Testis (tissue), 3 donors: ENCODE measurements around the gene ERRFI1. TPM values are rescaled to one million over a fixed set of nuclear protein-coding genes. Genes with fewer than 3 reads are reported as not detected.

Experiments used
- DNase-seq: peaks from one replicate; pipeline ENCODE4 v3.0.0-alpha.2; 2019
- H3K27ac ChIP-seq, 2 donors: fragments of 200-600 bp; sonication (generic); one replicate each; pipeline ENCODE4 v1.5.1; 2019
- H3K27me3 ChIP-seq: fragments of 200-600 bp; sonication (generic); one replicate; pipeline ENCODE4 v1.5.1; 2019
- H3K36me3 ChIP-seq: fragments of 200-600 bp; sonication (generic); one replicate; pipeline ENCODE4 v1.5.1; 2017; ENCODE audit warnings: low read depth; ENCODE audit errors: missing control alignments
- H3K4me1 ChIP-seq: fragments of 200-600 bp; sonication (generic); one replicate; pipeline ENCODE4 v1.5.1; 2019
- H3K4me3 ChIP-seq, 2 donors: fragments of 200-600 bp; sonication (generic); one replicate each; pipeline ENCODE4 v1.5.1; 2017 to 2019
- H3K9me3 ChIP-seq: fragments of 200-600 bp; sonication (generic); one replicate; pipeline ENCODE4 v1.5.1; 2017
- CTCF ChIP-seq, 3 experiments: fragments of 450-650 bp in 2 of 3; fragments of 200-600 bp in 1 of 3; sonication (generic) in 1 of 3; IDR thresholded peaks; one replicate each; pipeline ENCODE4 v1.5.1; 2016 to 2019; ENCODE audit warnings: antibody characterized with exemption in 3 of 3, mild to moderate bottlenecking in 2 of 3, moderate library complexity in 1 of 3
- POLR2A ChIP-seq: fragments of 450-650 bp; IDR thresholded peaks from one replicate; pipeline ENCODE4 v1.6.1; 2017; ENCODE audit warnings: antibody characterized with exemption, mild to moderate bottlenecking, moderate library complexity
- WGBS, 2 donors: methylation state at CpG; one replicate each; pipeline ENCODE4 v1.1.5; 2018; 5-methylcytosine and 5-hydroxymethylcytosine counted together
- intact Hi-C: fragments of 100-400 bp; cut with DNase I; formaldehyde crosslinking; loops from one replicate; pipeline ENCODE4 v1.15.1; 2023; ENCODE audit warnings: low total_unique reads
- polyA plus RNA-seq: library from polyadenylated mRNA; stranded (reverse); fragments of 350-450 nt; fragmentation: Illumina TruSeq; extraction: RNeasy Lipid Tissue Mini Kit (QIAGEN cat#74804); gene quantifications from one replicate; pipeline ENCODE4 v1.2.3, GENCODE V29; 2014; ENCODE audit warnings: low read depth, low replicate concordance; ENCODE audit not compliant: insufficient read depth
- total RNA-seq, 2 donors: library from RNA; depleted of rRNA; stranded (reverse); fragments of >200 nt; gene quantifications; one replicate each; pipeline ENCODE4 v1.2.3, GENCODE V29; 2016

ERRFI1 gene
- total and polyA plus RNA-seq, 3 donors from 2014 or later, result 27.3 to 47.9 (median 43.3) TPM

- Histone ChIP-seq H3K27me3 (no peaks in the 10 kb centered on the region), H3K27ac (peak overlapping the region; percentile 89 to 91), H3K4me3 (no peak overlapping the region), H3K9me3 (no peaks in the 10 kb centered on the region), H3K4me1 (peaks cover 27% of the 10 kb centered on the region), H3K36me3 (no peaks in the 10 kb centered on the region)
- intact Hi-C loops, result loop anchor here (10.0 kb wide), 1 partner anchor 287 kb away; the partner anchor contains the start of gene SLC45A1
- no peak for DNase-seq
- TF ChIP-seq CTCF (IDR thresholded peaks at IDR 0.05) (no peak), POLR2A (no peak)
- WGBS, 2 donors, result 45% methylated on average over 8 of the region's 8 CpGs
Observed at GRCh38 chr1:8027748-8028570, 1.9 kb upstream of the ERRFI1 start.

GRCh38 chr1:8026976-8027747 lies 1.1 kb upstream of the ERRFI1 start:
- intact Hi-C loops, result loop anchor here (10.0 kb wide), 1 partner anchor 288 kb away; the partner anchor contains the start of gene SLC45A1
- peak overlapping the region; percentile 89 to 91 for H3K27ac ChIP-seq
- H3K4me3 ChIP-seq, result peak overlapping the region; percentile 85 to 91
- H3K27me3 ChIP-seq, result no peaks in the 10 kb centered on the region
- no peaks in the 10 kb centered on the region for H3K9me3 ChIP-seq
- TF ChIP-seq CTCF (IDR thresholded peaks at IDR 0.05) (no peak), POLR2A (no peak)
- H3K36me3 ChIP-seq, result no peaks in the 10 kb centered on the region
- peak; percentile 50 for DNase-seq
- WGBS, 2 donors, result 43 to 49% methylated on average over 25 of the region's 25 CpGs
- peaks cover 29% of the 10 kb centered on the region for H3K4me1 ChIP-seq

GRCh38 chr1:8025671-8026144 lies 401 bp downstream of the ERRFI1 start:
- Histone ChIP-seq H3K27ac (peak overlapping the region; percentile 89 to 91), H3K36me3 (no peaks in the 10 kb centered on the region), H3K27me3 (no peaks in the 10 kb centered on the region), H3K4me3 (peak overlapping the region; percentile 85 to 91), H3K9me3 (no peaks in the 10 kb centered on the region), H3K4me1 (peaks cover 29% of the 10 kb centered on the region)
- no peak for TF ChIP-seq POLR2A
- TF ChIP-seq CTCF (IDR thresholded peaks at IDR 0.05), result no peak
- WGBS, 2 donors, result 0% methylated on average over 1 to 13 of the region's 69 CpGs
- intact Hi-C loops, result loop anchor here (10.0 kb wide), 1 partner anchor 289 kb away; the partner anchor contains the start of gene SLC45A1
- DNase-seq, result no peak

GRCh38 chr1:8025061-8025670 lies 943 bp downstream of the ERRFI1 start:
- intact Hi-C loops, result loop anchor here (10.0 kb wide), 1 partner anchor 290 kb away; the partner anchor contains the start of gene SLC45A1
- DNase-seq, result no peak
- peak overlapping the region; percentile 85 to 91 for H3K4me3 ChIP-seq
- H3K9me3 ChIP-seq, result no peaks in the 10 kb centered on the region
- TF ChIP-seq CTCF (IDR thresholded peaks at IDR 0.05) (no peak), POLR2A (no peak)
- peaks cover 29% of the 10 kb centered on the region for H3K4me1 ChIP-seq
- H3K36me3 ChIP-seq, result no peaks in the 10 kb centered on the region
- peak overlapping the region; percentile 89 to 91 for H3K27ac ChIP-seq
- WGBS, 2 donors, result 3 to 5% methylated on average over 19 of the region's 19 CpGs
- H3K27me3 ChIP-seq, result no peaks in the 10 kb centered on the region
